ENCODE results near the gene CLMP. TPM values are rescaled to one million over a fixed set of nuclear protein-coding genes. Genes with fewer than 3 reads are reported as not detected.
A peak's percentile ranks its signal among the peaks of the same experiment; 100 is the strongest.

The CLMP gene
- total and polyA plus RNA-seq, 4 donors = 5.2 to 22.9 (median 12.3) TPM

GRCh38 chr11:123218451-123218850 is 23.4 kb upstream of the CLMP start:
- H3K4me3 ChIP-seq = no peak overlapping the region
- ATAC-seq (ENCODE audit: insufficient read depth, low FRiP score) = no peak
- H3K27me3 ChIP-seq (ENCODE audit: control insufficient read depth in 3 of 3, insufficient read depth in 3 of 3, low read length in 2 of 3) = no peaks in the 10 kb centered on the region
- TF ChIP-seq CTCF (IDR thresholded peaks at IDR 0.05; ENCODE audit: control extremely low read depth, extremely low read depth) = no peak
- H3K9ac ChIP-seq (ENCODE audit: insufficient read depth in 1 of 2, low read length in 2 of 2) = no peak overlapping the region
- no peak overlapping the region for H3K27ac ChIP-seq (ENCODE audit: low read depth in 1 of 2, low read length in 1 of 2)
- 78 to 88% methylated on average over 5 of the region's 5 CpGs for WGBS, 2 donors
- peaks cover 0 to 6% (median 3%) of the 10 kb centered on the region in 4 donors for H3K9me3 ChIP-seq (ENCODE audit: control insufficient read depth in 4 of 4, insufficient read depth in 3 of 4, low read length in 3 of 4)
- no peaks in the 10 kb centered on the region for H3K36me3 ChIP-seq (ENCODE audit: control insufficient read depth in 4 of 4, insufficient read depth in 4 of 4, low read length in 4 of 4)
- DNase-seq = no peak
- peaks cover 0 to 23% (median 8%) of the 10 kb centered on the region in 5 donors for H3K4me1 ChIP-seq (ENCODE audit: control insufficient read depth in 5 of 5, insufficient read depth in 5 of 5, low read length in 5 of 5)

GRCh38 chr11:123217897-123218296 is 22.8 kb upstream of the CLMP start:
- WGBS, 2 donors = 27 to 46% methylated on average over 3 of the region's 3 CpGs
- DNase-seq = peak in 2 of 3 donors; percentile 61 to 62
- no peak for ATAC-seq (ENCODE audit: insufficient read depth, low FRiP score)
- no peak overlapping the region for H3K27ac ChIP-seq (ENCODE audit: low read depth in 1 of 2, low read length in 1 of 2)
- H3K4me1 ChIP-seq (ENCODE audit: control insufficient read depth in 5 of 5, insufficient read depth in 5 of 5, low read length in 5 of 5) = peaks cover 0 to 23% (median 8%) of the 10 kb centered on the region in 5 donors
- no peak overlapping the region for H3K9ac ChIP-seq (ENCODE audit: insufficient read depth in 1 of 2, low read length in 2 of 2)
- TF ChIP-seq CTCF (IDR thresholded peaks at IDR 0.05; ENCODE audit: control extremely low read depth, extremely low read depth) = no peak
- H3K36me3 ChIP-seq (ENCODE audit: control insufficient read depth in 4 of 4, insufficient read depth in 4 of 4, low read length in 4 of 4) = no peaks in the 10 kb centered on the region
- H3K4me3 ChIP-seq = no peak overlapping the region
- peaks cover 0 to 6% (median 2%) of the 10 kb centered on the region in 4 donors for H3K9me3 ChIP-seq (ENCODE audit: control insufficient read depth in 4 of 4, insufficient read depth in 3 of 4, low read length in 3 of 4)
- no peaks in the 10 kb centered on the region for H3K27me3 ChIP-seq (ENCODE audit: control insufficient read depth in 3 of 3, insufficient read depth in 3 of 3, low read length in 2 of 3)

DNA sequence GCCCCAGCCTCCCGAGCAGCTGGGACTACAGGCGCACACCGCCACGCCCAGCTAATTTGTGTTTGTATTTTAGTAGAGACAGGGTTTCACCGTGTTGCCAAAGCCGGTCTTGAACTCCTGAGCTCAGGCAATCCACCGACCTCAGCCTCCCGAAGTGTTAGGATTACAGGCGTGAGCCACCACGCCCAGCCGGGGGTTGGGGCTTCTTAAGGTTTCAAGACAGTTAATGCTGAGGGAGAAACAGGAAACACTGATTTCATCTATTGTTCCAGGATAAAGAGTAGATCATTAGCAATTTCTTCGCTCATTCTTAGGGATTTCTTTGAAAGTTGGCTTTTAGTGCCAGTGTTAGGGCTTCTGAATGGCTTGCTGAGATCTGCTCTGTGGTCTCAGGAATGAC is 21.2 kb upstream of the CLMP start:
- 84 to 92% methylated on average over 12 of the region's 12 CpGs for WGBS, 2 donors
- Histone ChIP-seq H3K9me3 (ENCODE audit: control insufficient read depth in 4 of 4, insufficient read depth in 3 of 4, low read length in 3 of 4) (no peaks in the 10 kb centered on the region), H3K9ac (ENCODE audit: insufficient read depth in 1 of 2, low read length in 2 of 2) (no peak overlapping the region), H3K27ac (ENCODE audit: low read depth in 1 of 2, low read length in 1 of 2) (no peak overlapping the region), H3K36me3 (ENCODE audit: control insufficient read depth in 4 of 4, insufficient read depth in 4 of 4, low read length in 4 of 4) (no peaks in the 10 kb centered on the region), H3K4me1 (ENCODE audit: control insufficient read depth in 5 of 5, insufficient read depth in 5 of 5, low read length in 5 of 5) (peaks cover 0 to 35% (median 12%) of the 10 kb centered on the region in 5 donors), H3K4me3 (no peak overlapping the region), H3K27me3 (ENCODE audit: control insufficient read depth in 3 of 3, insufficient read depth in 3 of 3, low read length in 2 of 3) (no peaks in the 10 kb centered on the region)
- DNase-seq (no peak), ATAC-seq (ENCODE audit: insufficient read depth, low FRiP score) (no peak)
- TF ChIP-seq CTCF (IDR thresholded peaks at IDR 0.05; ENCODE audit: control extremely low read depth, extremely low read depth) = no peak

- Histone ChIP-seq H3K9ac (ENCODE audit: insufficient read depth in 1 of 2, low read length in 2 of 2) (no peak overlapping the region), H3K4me3 (no peak overlapping the region), H3K9me3 (ENCODE audit: control insufficient read depth in 4 of 4, insufficient read depth in 3 of 4, low read length in 3 of 4) (no peaks in the 10 kb centered on the region), H3K4me1 (ENCODE audit: control insufficient read depth in 5 of 5, insufficient read depth in 5 of 5, low read length in 5 of 5) (peaks cover 0 to 35% (median 13%) of the 10 kb centered on the region in 5 donors), H3K36me3 (ENCODE audit: control insufficient read depth in 4 of 4, insufficient read depth in 4 of 4, low read length in 4 of 4) (no peaks in the 10 kb centered on the region), H3K27me3 (ENCODE audit: control insufficient read depth in 3 of 3, insufficient read depth in 3 of 3, low read length in 2 of 3) (no peaks in the 10 kb centered on the region), H3K27ac (ENCODE audit: low read depth in 1 of 2, low read length in 1 of 2) (no peak overlapping the region)
- no peak for DNase-seq
- ATAC-seq (ENCODE audit: insufficient read depth, low FRiP score) = no peak
- WGBS, 2 donors = 88 to 100% methylated on average over 1 of the region's 1 CpG
- TF ChIP-seq CTCF (IDR thresholded peaks at IDR 0.05; ENCODE audit: control extremely low read depth, extremely low read depth) = no peak
These were observed 19.9 kb upstream of the CLMP start for GRCh38 chr11:123214940-123215339.
